Measurements from ENCODE around the gene NXNL1. TPM values are rescaled to one million over a fixed set of nuclear protein-coding genes. Genes with fewer than 3 reads are reported as not detected.
"Not testable (repeated sequence)": the region's sequence is repeated elsewhere in the genome, so short reads cannot be mapped to it uniquely, and the experiment has no call there.

NXNL1 gene
- total RNA-seq (2014; rRNA removed) (not detected in 2 replicates), Bru-seq, nascent RNA (not detected), BruChase-seq, experiment 1, labeled RNA remaining after a 6-hour chase (percentile 12 among the genes with signal in this experiment), BruChase-seq, experiment 2, labeled RNA remaining after a 2-hour chase (not detected)
- long read RNA-seq, result 0 reads

DNA sequence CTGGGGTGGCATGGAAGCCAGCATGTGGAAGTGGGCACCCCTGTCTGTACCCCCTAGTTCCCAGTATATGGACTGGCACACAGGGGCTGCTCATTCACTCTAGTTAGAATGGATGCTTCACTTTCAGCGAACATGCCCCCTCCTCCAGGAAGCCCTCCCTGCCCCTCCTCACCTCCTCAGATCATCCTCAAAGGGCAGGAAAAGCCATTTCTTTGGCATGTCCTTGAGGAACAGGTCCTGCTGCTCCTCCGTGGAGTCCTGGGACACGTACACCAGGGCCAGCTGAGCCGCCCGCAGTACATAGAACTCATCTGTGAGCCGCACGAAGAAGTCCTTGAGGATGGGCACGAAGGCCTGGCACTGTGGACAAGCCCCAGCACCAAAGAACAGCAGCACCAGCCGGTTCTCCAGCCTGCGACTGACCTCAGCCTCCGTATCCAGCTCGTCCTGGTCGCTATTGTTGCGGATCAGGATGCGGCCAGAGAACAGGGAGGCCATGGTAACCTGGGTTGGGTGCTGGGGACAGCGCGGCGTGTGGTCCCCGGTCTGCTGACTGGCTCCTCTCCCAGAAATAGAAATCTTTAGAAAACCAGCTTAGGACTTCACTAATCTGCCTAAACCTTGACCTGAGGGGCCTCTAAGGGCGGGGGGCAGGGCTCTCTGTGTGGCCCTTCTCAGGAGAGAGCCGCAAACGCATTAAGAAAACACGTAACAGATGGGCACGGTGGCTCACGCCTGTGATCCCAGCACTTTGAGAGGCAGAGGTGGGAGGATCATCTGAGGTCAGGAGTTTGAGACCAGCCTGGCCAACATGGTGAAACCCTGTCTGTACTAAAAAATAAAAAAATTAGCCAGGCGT, at the start of gene NXNL1:
Gene NXNL1, minus strand, starts transcription at position 555 of the 859 bp plus-strand sequence. Its CDS starts 57 bp downstream, at position 498.
- DNase-seq (no peak), ATAC-seq (no peak)
- TF ChIP-seq CTCF (conservative IDR thresholded peaks at IDR 0.05; ENCODE audit: low read depth, low read length), result no peak
- TF ChIP-seq EZH2 (IDR thresholded peaks at IDR 0.05; ENCODE audit: low read length, unreplicated experiment), result no peak
- no peak for TF ChIP-seq EZH2phosphoT487 (IDR thresholded peaks at IDR 0.05; ENCODE audit: borderline replicate concordance, low read length)
- Histone ChIP-seq H3K9ac (ENCODE audit: low read length) (no peak within 1 kb of the TSS), H3K79me2 (ENCODE audit: low read length) (no peaks in the 10 kb centered on the region), H3K36me3 (ENCODE audit: low read depth, low read length) (no peaks in the 10 kb centered on the region), H2AFZ (ENCODE audit: low read length) (no peak within 1 kb of the TSS), H3F3A (ENCODE audit: low read length, unreplicated experiment) (no peaks in the 10 kb centered on the region), H3K9me2 (replicated peaks; ENCODE audit: low read length) (no peaks in the 10 kb centered on the region), H3K9me3 (ENCODE audit: low read length) (no peaks in the 10 kb centered on the region), H3K4me3 (ENCODE audit: low read length) (no peak within 1 kb of the TSS), H3K27me3 (ENCODE audit: low read length) (peaks cover 14% of the 10 kb centered on the region; the same call in 1 of the 2 replicates), H3K27ac (ENCODE audit: low read length) (no peak within 1 kb of the TSS), H3K4me2 (ENCODE audit: low read length) (no peak within 1 kb of the TSS), H4K20me1 (ENCODE audit: low read length) (no peaks in the 10 kb centered on the region), H3K4me1 (ENCODE audit: insufficient read depth, low read length) (no peaks in the 10 kb centered on the region)
- ChIA-PET CTCF (no interaction called here), POLR2A (ENCODE audit: unreplicated experiment) (no interaction called here)
- BruUV-seq (replicated peaks), result no TSS peak
- intact Hi-C loops (cut with micrococcal nuclease), result no loop called here

GRCh38 chr19:17508558-17508933, 47.8 kb upstream of the NXNL1 start:
- CTCF ChIA-PET; H3F3A ChIP-seq (ENCODE audit: low read length, unreplicated experiment); ATAC-seq; H3K4me3 ChIP-seq (ENCODE audit: low read length); POLR2A ChIA-PET (ENCODE audit: unreplicated experiment); BruUV-seq (replicated peaks); H3K9me2 ChIP-seq (replicated peaks; ENCODE audit: low read length); intact Hi-C loops (cut with micrococcal nuclease); H2AFZ ChIP-seq (ENCODE audit: low read length); H4K20me1 ChIP-seq (ENCODE audit: low read length); H3K9me3 ChIP-seq (ENCODE audit: low read length); DNase-seq; H3K36me3 ChIP-seq (ENCODE audit: low read depth, low read length); H3K27me3 ChIP-seq (ENCODE audit: low read length): not testable (repeated sequence)
- Histone ChIP-seq H3K27ac (ENCODE audit: low read length) (peak overlapping the region; percentile 99), H3K79me2 (ENCODE audit: low read length) (peaks cover 54% of the 10 kb centered on the region), H3K9ac (ENCODE audit: low read length) (peak overlapping the region; percentile 80), H3K4me2 (ENCODE audit: low read length) (peak overlapping the region; percentile 77), H3K4me1 (ENCODE audit: insufficient read depth, low read length) (peaks cover 22% of the 10 kb centered on the region)

- Histone ChIP-seq H3K9me3 (ENCODE audit: low read length) (no peaks in the 10 kb centered on the region), H4K20me1 (ENCODE audit: low read length) (no peaks in the 10 kb centered on the region), H2AFZ (ENCODE audit: low read length) (no peak overlapping the region), H3K27me3 (ENCODE audit: low read length) (no peaks in the 10 kb centered on the region), H3K9ac (ENCODE audit: low read length) (no peak overlapping the region), H3K4me3 (ENCODE audit: low read length) (no peak overlapping the region), H3K4me1 (ENCODE audit: insufficient read depth, low read length) (peaks cover 22% of the 10 kb centered on the region), H3K36me3 (ENCODE audit: low read depth, low read length) (no peaks in the 10 kb centered on the region), H3K79me2 (ENCODE audit: low read length) (peaks cover 36% of the 10 kb centered on the region), H3F3A (ENCODE audit: low read length, unreplicated experiment) (no peaks in the 10 kb centered on the region), H3K4me2 (ENCODE audit: low read length) (no peak overlapping the region), H3K27ac (ENCODE audit: low read length) (no peak overlapping the region), H3K9me2 (replicated peaks; ENCODE audit: low read length) (no peaks in the 10 kb centered on the region)
- TF ChIP-seq CTCF (conservative IDR thresholded peaks at IDR 0.05; ENCODE audit: low read depth, low read length) (no peak), EZH2 (IDR thresholded peaks at IDR 0.05; ENCODE audit: low read length, unreplicated experiment) (no peak), EZH2phosphoT487 (IDR thresholded peaks at IDR 0.05; ENCODE audit: borderline replicate concordance, low read length) (no peak)
- DNase-seq (no peak), ATAC-seq (no peak)
- ChIA-PET POLR2A (ENCODE audit: unreplicated experiment) (interaction anchor here (0.7 kb wide), 2 partner anchors 56 to 438 kb away, joined by 9 to 11 read pairs; no protein-coding TSS in a partner anchor), CTCF (no interaction called here)
- no TSS peak for BruUV-seq (replicated peaks)
- intact Hi-C loops (cut with micrococcal nuclease), result no loop called here
Observed at GRCh38 chr19:17506745-17507144, 46.0 kb upstream of the NXNL1 start.

All from PC-3 (cell line).